D341Med (cell line): ENCODE data around the gene PRKCD.
"Not testable (repeated sequence)": the region's sequence is repeated elsewhere in the genome, so short reads cannot be mapped to it uniquely, and the experiment has no call there.

Experiments
- DNase-seq: peaks from one replicate; pipeline ENCODE4 v3.0.0; 2012; ENCODE audit warnings: low spot score

PRKCD gene

GRCh38 chr3:53139906-53140846 lies 20.8 kb upstream of the PRKCD start:
- DNase-seq: no peak

DNA sequence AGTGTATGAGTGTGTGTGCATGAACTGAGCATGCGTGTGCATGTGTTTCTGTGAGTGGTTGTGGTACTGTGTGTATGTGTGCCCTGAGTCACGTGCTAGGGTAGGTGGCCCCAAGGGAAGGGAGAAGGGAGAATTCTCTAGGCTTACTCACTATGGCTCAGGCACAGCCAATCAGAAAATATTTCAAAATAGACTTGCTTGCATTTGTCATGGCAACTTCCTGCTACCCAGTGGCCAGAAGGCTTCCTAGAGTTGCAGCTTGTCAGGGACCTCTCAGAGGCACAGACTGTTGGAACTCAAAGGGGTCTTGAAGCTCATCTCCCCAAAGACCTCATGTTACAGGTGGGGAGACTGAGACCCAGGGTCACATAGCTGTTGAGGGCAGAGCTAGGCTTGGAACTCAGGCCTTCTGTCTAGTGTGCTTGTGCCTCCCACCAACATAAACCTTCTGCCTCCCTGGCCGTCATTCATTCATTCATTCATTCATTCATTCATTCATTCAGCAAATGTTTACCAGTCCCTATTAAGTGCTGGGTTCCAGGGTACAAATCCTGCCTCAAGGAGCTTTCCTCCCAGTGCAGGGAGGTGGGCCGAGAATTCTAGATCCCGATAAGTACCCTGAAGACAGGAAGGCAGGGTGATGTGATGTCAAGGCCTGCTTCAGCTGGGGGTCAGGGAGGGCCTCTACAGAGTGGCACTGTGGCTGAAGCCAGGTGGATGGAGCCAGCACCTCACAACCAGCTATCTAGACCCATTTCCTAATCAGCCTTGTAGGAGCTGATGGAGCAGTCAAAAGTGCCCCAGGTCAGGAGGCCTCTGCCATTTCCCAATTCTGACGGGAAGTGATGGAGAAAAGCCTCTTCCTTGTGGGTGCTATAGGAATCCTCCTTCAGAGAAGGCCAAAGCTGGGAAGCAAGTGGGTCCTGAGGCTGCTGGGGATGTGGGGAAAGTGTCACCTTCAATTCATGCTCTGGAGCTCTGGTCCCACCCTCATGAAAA lies 19.9 kb upstream of the PRKCD start:
- no peak for DNase-seq

GRCh38 chr3:53142986-53143385 lies 18.0 kb upstream of the PRKCD start:
- no peak for DNase-seq

DNA sequence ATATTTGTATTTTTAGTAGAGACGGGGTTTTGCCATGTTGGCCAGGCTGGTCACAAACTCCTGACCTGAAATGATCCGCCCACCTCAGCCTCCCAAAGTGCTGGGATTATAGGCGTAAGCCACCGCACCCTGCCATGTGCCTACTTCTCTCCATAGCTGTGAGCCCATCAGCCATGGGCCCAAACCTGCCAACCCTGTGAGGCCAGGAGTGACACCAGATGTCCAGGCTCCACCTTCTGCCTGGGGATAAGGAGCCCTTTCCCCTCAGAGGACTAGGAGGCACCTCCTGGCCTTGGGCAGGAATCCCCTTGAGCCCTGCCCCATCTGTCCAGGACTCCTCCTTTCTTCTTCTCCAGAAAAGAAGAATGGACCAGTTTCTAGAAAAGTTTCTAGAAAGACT lies 16.6 kb upstream of the PRKCD start:
- DNase-seq: no peak

- no peak for DNase-seq
These were observed 15.9 kb upstream of the PRKCD start for GRCh38 chr3:53144862-53145712.

- DNase-seq: no peak
These were observed 15.3 kb upstream of the PRKCD start for GRCh38 chr3:53145713-53146080.

- DNase-seq: no peak
These were observed 14.6 kb upstream of the PRKCD start for GRCh38 chr3:53146319-53146891.

GRCh38 chr3:53147151-53147902 lies 13.7 kb upstream of the PRKCD start:
- DNase-seq: no peak

- DNase-seq: no peak
These were observed 13.1 kb upstream of the PRKCD start for GRCh38 chr3:53147903-53148400.

DNA sequence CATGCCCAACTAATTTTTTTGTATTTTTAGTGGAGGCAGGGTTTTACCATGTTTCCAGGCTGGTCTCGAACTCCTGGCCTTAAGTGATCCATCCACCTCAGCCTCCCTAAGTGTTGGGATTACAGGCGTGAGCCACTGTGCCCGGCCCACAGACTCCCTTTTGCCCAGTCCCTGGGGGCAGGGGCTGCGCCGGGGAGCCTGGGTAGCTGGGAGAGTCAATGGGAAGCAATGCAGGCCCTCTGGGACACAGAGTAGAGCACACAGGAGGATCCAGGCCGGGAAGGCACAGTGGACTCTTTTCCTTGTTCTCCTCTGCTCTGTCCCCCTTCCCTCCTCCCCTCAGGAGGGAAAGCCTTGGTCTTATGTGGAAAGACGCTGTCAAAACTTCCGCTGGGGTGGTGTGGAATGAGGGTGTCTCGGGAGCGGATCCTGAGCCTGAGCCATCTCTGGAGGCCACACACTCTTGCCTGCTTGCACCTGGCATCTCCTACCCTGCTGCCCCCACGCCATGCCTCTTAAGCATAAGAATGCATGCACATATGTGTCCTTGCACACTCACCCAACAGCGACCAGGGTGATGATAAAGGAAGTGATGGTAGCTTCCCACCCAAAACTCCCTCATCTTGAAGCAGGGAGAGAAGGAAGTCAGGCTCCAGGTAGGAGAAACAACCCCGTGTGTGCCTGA lies 11.9 kb upstream of the PRKCD start:
- no peak for DNase-seq

- DNase-seq: no peak
These were observed 11.3 kb upstream of the PRKCD start for GRCh38 chr3:53149699-53150098.

DNA sequence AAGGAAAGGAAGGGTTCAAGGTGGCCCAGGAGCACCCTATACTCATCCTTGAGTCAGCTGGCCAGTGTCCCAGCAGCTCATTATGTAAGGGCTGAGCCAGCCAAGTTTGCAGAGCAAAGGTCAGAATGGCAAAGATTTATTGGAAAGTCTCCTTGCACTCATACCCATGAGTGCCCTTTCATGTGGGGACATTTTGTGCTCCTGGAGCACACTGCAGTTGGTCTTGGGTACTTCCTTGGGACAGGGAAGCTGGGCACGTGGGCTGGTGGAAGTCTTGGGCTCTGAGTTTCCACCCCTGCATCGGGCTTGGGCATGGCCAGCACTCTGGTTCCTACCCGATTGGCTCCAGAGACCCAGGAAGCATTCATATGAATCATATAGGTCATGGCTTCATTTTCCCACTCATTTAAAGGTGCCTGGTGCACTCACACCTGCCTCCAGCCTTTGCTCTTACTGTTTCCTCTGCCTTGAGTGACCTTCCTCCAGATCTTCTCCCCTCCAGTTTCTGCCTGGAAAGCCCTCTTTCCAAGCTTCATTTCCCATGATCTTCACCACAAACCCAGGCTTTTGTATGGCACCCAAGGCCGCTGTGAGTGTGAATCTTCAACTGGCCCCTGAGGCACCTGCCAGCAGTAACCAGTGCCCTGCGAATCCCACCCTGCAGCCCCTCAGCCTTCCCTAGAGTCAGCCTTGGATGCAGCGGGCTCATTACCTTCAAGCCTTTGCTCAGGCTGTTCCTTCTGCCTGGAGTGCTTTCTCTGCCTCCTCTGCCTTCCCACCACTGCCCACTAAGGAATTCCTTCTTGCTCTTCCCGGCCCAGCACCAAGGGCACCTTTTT lies 10.5 kb upstream of the PRKCD start:
- no peak for DNase-seq

- not testable (repeated sequence) for DNase-seq
These were observed 9.9 kb upstream of the PRKCD start for GRCh38 chr3:53151086-53151438.

DNA sequence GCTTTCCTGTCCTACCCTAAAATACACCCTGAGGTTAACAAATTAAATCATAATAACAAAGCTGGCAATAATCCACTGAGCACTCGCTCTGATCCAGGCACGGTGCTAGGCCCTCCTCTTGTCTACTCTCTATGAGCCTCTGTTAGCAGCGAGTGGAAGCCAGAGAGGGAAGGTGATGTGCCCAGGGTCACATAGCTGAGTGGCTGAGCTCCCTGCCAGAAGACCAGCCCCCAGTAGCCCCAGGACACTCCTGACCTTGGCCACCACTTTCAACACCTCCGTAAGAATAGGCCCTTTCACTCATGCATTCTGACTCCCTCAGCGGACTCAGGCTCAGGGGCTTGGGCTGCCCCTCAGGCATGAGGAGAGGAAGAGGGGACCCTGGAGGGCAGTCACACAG lies 9.5 kb upstream of the PRKCD start:
- DNase-seq: no peak

- DNase-seq: no peak
These were observed 8.9 kb upstream of the PRKCD start for GRCh38 chr3:53151870-53152660.

DNA sequence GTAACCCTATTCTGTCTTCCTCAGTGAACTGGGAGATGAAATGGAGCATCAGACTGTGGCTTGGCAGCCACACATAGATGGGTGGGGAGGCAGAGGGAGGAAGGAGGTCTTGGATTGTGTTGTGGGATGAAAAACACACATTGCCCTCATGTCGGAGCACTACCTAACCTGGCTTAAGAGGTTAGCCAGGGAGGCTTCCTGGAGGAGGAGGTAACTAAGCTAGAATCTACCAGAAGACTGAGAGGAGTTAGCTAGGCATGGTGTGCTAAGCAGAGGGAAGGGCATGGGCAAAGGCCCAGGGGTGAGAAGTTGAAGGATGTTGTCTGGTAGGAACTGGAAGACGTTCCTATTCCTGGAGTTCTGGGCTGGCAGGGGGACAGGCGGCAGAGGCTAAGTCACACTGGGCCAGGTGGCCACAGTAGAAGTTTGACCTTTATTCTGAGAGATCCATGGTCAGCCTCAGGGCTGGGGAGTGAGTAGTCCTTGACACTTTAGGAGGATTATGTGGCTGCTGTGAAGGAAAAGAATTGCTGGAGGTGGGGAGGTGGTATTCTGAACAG lies 7.7 kb upstream of the PRKCD start:
- DNase-seq: no peak

GRCh38 chr3:53153980-53154379 lies 7.0 kb upstream of the PRKCD start:
- DNase-seq: no peak

DNA sequence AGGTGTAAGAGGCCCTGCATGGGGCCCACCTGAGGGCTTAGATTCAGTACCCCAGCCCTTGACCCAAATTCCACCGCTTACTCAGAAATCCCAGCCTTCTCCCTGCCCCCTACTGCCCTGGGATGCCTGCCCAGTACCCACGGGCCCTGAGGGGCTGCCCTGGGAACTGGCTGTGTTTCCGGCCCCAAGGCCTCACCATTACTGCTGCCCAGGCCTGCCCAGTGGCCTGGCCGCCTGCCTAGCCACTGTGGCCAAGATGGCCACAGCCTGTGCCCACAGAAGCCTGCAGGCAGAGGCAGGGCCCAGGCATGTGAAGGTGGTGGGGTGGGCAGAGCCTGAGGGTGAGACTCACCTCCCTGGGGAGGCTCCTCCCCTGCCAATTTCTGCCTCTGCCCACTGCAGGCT lies 6.1 kb upstream of the PRKCD start:
- DNase-seq: no peak
